Stimulated activated CD4-positive, alpha-beta T cell treated with anti-CD3 and anti-CD28 coated beads, Interleukin-2, amount 100 ng/mL, for 24 hours (primary cell): Measurements from ENCODE around the gene MTO1.
A peak's percentile ranks its signal among the peaks of the same experiment; 100 is the strongest.
"Not testable (repeated sequence)": the region's sequence is repeated elsewhere in the genome, so short reads cannot be mapped to it uniquely, and the experiment has no call there.

Experiments
- DNase-seq, 2 donors: peaks; one replicate each; pipeline ENCODE4 v3.0.0-alpha.2; 2020

The MTO1 gene

GRCh38 chr6:73461537-73462350 lies at the start of gene MTO1:
TSS of gene MTO1 (plus strand) at chr6:73461737. CDS start at chr6:73461855, 118 bp downstream.
- peak; percentile 83 to 84 for DNase-seq

GRCh38 chr6:73413102-73413501 lies 48.4 kb upstream of the MTO1 start:
- no peak for DNase-seq

GRCh38 chr6:73418081-73418741 lies 43.3 kb upstream of the MTO1 start:
- no peak for DNase-seq

- no peak for DNase-seq
Measured at GRCh38 chr6:73421534-73421933, 40.0 kb upstream of the MTO1 start.

GRCh38 chr6:73435236-73435635 lies 26.3 kb upstream of the MTO1 start:
- no peak for DNase-seq

- no peak for DNase-seq
Measured at GRCh38 chr6:73443555-73443954, 18.0 kb upstream of the MTO1 start.

GRCh38 chr6:73451223-73452106 lies 10.1 kb upstream of the MTO1 start:
- peak; percentile 52 to 63 for DNase-seq

GRCh38 chr6:73452107-73452461 lies 9.5 kb upstream of the MTO1 start, which contains the start of gene CGAS:
TSS of gene CGAS (minus strand) at chr6:73452297. CDS start at chr6:73452181, 116 bp downstream.
- DNase-seq = peak; percentile 79 to 85

GRCh38 chr6:73455865-73456629 lies 5.5 kb upstream of the MTO1 start:
- no peak for DNase-seq

GRCh38 chr6:73459474-73459873 lies 2.1 kb upstream of the MTO1 start:
- not testable (repeated sequence) for DNase-seq

- no peak for DNase-seq
Measured at GRCh38 chr6:73460056-73460455, 1.5 kb upstream of the MTO1 start.

- DNase-seq = no peak
Measured at GRCh38 chr6:73471686-73472290, 10.3 kb downstream of the MTO1 start.

GRCh38 chr6:73476723-73477122 lies 15.2 kb downstream of the MTO1 start:
- DNase-seq = no peak

- no peak for DNase-seq
Measured at GRCh38 chr6:73477407-73477806, 15.9 kb downstream of the MTO1 start.

- DNase-seq = no peak
Measured at GRCh38 chr6:73481969-73482368, 20.4 kb downstream of the MTO1 start.

- DNase-seq = no peak
Measured at GRCh38 chr6:73484438-73484837, 22.9 kb downstream of the MTO1 start.

- no peak for DNase-seq
Measured at GRCh38 chr6:73487473-73487872, 25.9 kb downstream of the MTO1 start.

- DNase-seq = no peak
Measured at GRCh38 chr6:73491377-73491776, 29.8 kb downstream of the MTO1 start.

- no peak for DNase-seq
Measured at GRCh38 chr6:73497915-73498314, 36.4 kb downstream of the MTO1 start.

GRCh38 chr6:73503027-73503772 lies 41.7 kb downstream of the MTO1 start:
- DNase-seq = no peak

GRCh38 chr6:73504160-73504559 lies 42.6 kb downstream of the MTO1 start:
- DNase-seq = no peak
